Osteoblast (primary cell): ENCODE measurements around the gene TRIM38. TPM values are rescaled to one million over a fixed set of nuclear protein-coding genes. Genes with fewer than 3 reads are reported as not detected.
"Not testable (repeated sequence)": the region's sequence is repeated elsewhere in the genome, so short reads cannot be mapped to it uniquely, and the experiment has no call there.

Source experiments
- DNase-seq: peaks from one replicate; pipeline ENCODE4 v3.0.0; 2011; ENCODE audit warnings: low spot score, mixed read lengths; ENCODE audit not compliant: insufficient read length; ENCODE audit errors: missing footprints
- H2AFZ ChIP-seq: 2 replicates; pipeline ENCODE4 v1.6.0; 2011; ENCODE audit warnings: mild to moderate bottlenecking, low read length
- H3K27ac ChIP-seq: 2 replicates; pipeline ENCODE4 v1.5.1; 2011; ENCODE audit warnings: mild to moderate bottlenecking, low read depth, low read length, moderate library complexity
- H3K27me3 ChIP-seq: 2 replicates; pipeline ENCODE4 v1.6.0; 2012; ENCODE audit warnings: mild to moderate bottlenecking, control low read depth, inconsistent platforms, low read length, moderate library complexity; ENCODE audit not compliant: insufficient read depth
- H3K36me3 ChIP-seq: 2 replicates; pipeline ENCODE4 v1.5.1; 2011; ENCODE audit warnings: mild to moderate bottlenecking, low read length, control low read depth, moderate library complexity; ENCODE audit not compliant: insufficient read depth
- H3K4me1 ChIP-seq: 2 replicates; pipeline ENCODE4 v1.5.1; 2011; ENCODE audit warnings: mild to moderate bottlenecking, low read length, control low read depth, moderate library complexity; ENCODE audit not compliant: insufficient read depth
- H3K4me2 ChIP-seq: 2 replicates; pipeline ENCODE4 v1.6.0; 2011; ENCODE audit warnings: mild to moderate bottlenecking, low read length; ENCODE audit not compliant: insufficient read depth
- H3K4me3 ChIP-seq: fragments of 200-600 bp; sonication (generic); 3 replicates; pipeline ENCODE4 v1.5.1; 2012; ENCODE audit warnings: mild to moderate bottlenecking, low read length, inconsistent platforms; ENCODE audit not compliant: insufficient read depth
- H3K79me2 ChIP-seq: 2 replicates; pipeline ENCODE4 v1.6.0; 2012; ENCODE audit warnings: mild to moderate bottlenecking, low read length, control low read depth, inconsistent platforms; ENCODE audit not compliant: insufficient read depth
- H3K9me3 ChIP-seq: 2 replicates; pipeline ENCODE4 v1.5.1; 2011; ENCODE audit warnings: low read depth, low read length, control low read depth
- H4K20me1 ChIP-seq: 2 replicates; pipeline ENCODE4 v1.6.0; 2012; ENCODE audit warnings: mild to moderate bottlenecking, low read length, control low read depth; ENCODE audit not compliant: insufficient read depth
- total RNA-seq: library from RNA; depleted of rRNA; stranded (reverse); fragments of >200 nt; gene quantifications from 2 replicates; pipeline ENCODE4 v1.2.3, GENCODE V29; 2012
- TF ChIP-seq, protein P1 (sequence below): IDR thresholded peaks from 2 replicates; pipeline ENCODE4 v1.5.1; 2011; ENCODE audit warnings: mild to moderate bottlenecking, low read depth, low read length, moderate library complexity; ENCODE audit errors: extremely low read depth

Gene TRIM38
- total RNA-seq, 1 donor: 13.0 TPM

DNA sequence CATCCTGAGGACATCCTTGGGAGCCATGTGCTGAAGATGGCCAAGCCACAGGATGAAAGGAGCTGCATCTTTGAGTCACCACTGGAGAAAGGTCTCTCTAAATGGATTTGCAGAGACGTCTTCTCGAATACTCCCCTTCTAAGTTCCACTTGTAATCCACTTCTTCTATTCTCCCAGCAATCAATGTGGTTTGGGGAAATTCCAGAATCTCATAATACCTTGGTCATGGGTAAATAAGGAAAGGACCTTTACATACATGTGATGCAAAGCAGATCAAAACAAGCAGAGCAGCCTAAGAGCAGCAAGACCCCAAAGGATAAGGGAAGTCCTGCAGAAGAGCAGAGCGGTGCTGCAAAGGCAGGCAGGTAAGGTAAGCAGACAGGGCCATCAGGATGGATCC is 35.3 kb downstream of the TRIM38 start:
- Histone ChIP-seq H3K27me3 (no peaks in the 10 kb centered on the region), H3K4me1 (no peaks in the 10 kb centered on the region), H3K27ac (no peak overlapping the region), H4K20me1 (no peaks in the 10 kb centered on the region), H3K4me3 (no peak overlapping the region), H3K9me3 (no peaks in the 10 kb centered on the region), H3K4me2 (no peak overlapping the region), H3K79me2 (no peaks in the 10 kb centered on the region), H3K36me3 (no peaks in the 10 kb centered on the region), H2AFZ (no peak overlapping the region)
- no peak for DNase-seq
- TF ChIP-seq, protein P1, sequence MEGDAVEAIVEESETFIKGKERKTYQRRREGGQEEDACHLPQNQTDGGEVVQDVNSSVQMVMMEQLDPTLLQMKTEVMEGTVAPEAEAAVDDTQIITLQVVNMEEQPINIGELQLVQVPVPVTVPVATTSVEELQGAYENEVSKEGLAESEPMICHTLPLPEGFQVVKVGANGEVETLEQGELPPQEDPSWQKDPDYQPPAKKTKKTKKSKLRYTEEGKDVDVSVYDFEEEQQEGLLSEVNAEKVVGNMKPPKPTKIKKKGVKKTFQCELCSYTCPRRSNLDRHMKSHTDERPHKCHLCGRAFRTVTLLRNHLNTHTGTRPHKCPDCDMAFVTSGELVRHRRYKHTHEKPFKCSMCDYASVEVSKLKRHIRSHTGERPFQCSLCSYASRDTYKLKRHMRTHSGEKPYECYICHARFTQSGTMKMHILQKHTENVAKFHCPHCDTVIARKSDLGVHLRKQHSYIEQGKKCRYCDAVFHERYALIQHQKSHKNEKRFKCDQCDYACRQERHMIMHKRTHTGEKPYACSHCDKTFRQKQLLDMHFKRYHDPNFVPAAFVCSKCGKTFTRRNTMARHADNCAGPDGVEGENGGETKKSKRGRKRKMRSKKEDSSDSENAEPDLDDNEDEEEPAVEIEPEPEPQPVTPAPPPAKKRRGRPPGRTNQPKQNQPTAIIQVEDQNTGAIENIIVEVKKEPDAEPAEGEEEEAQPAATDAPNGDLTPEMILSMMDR: no peak

DNA sequence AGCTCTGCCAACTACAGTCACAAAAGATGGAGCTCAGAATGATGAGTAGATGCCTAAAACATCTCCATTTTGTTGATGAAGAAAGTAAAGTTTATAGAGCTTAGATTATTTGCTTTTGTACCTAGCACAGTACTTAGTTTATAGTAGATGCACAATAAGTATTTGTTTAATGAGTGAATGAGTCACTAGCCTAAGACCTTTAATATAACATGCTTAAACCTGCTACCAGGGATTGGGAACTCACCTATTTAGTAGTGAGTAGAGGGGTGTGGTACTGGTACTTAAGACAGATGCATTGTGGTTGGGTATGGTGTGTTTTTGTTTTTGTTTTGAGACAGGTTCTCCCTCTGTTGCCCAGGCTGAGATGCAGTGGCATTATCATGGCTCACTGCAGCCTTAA is 35.8 kb downstream of the TRIM38 start:
- Histone ChIP-seq H3K79me2 (no peaks in the 10 kb centered on the region), H4K20me1 (no peaks in the 10 kb centered on the region), H2AFZ (no peak overlapping the region), H3K27ac (no peak overlapping the region), H3K27me3 (no peaks in the 10 kb centered on the region), H3K4me1 (no peaks in the 10 kb centered on the region), H3K36me3 (no peaks in the 10 kb centered on the region), H3K4me3 (no peak overlapping the region), H3K9me3 (no peaks in the 10 kb centered on the region), H3K4me2 (no peak overlapping the region)
- no peak for DNase-seq
- TF ChIP-seq, protein P1: no peak

DNA sequence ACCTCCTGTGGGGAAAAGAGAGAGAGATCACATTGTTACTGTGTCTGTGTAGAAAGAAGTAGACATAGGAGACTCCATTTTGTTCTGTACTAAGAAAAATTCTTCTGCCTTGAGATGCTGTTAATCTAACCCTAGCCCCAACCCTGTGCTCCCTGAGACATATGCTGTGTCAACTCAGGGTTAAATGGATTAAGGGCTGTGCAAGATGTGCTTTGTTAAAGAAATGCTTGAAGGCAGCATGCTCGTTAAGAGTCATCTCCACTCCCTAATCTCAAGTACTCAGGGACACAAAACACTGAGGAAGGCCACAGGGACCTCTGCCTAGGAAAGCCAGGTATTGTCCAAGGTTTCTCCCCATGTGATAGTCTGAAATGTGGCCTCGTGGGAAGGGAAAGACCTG is 36.6 kb downstream of the TRIM38 start:
- not testable (repeated sequence) for H4K20me1 ChIP-seq, H3K4me3 ChIP-seq, H3K27ac ChIP-seq, H3K4me2 ChIP-seq, DNase-seq, H3K36me3 ChIP-seq, H3K9me3 ChIP-seq, H3K27me3 ChIP-seq, H3K4me1 ChIP-seq, H2AFZ ChIP-seq, H3K79me2 ChIP-seq

DNA sequence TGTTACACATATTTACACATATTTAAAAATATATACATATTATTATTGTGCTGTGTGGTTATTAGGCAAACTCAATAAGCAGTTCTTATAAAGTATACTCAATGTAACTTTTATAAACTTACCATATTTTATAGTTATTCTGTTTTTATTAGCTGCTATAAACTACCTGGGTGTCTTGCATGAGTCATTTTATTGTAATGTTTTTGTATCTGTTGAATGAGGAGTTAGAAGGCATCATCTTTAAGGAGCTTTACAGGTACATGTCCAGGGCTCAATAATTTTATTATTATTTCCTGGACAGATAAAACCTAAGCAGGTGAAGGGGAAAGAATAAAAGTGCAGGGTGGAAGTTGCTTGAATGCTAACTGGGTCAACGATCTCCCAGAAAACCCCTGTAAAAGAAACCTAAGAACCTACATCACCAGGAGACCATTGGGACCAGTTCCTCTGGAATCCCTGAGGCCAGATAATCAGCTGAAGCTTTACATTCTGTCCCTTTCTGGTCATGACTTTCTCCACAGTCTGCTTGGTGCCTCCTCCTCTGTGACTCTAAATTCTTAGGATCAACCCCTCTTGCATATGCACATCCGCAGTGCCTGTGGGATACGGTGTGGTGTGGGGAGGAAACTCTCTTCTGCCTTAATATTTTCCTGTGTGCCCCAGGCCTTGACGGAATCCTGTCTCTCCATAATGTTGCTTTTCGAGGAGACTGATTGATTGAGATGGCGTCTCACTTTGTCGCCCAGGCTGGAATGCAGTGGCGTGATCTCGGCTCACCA is 38.0 kb downstream of the TRIM38 start:
- H3K27ac ChIP-seq: no peak overlapping the region
- no peak for DNase-seq
- H3K9me3 ChIP-seq: no peaks in the 10 kb centered on the region
- no peaks in the 10 kb centered on the region for H4K20me1 ChIP-seq
- TF ChIP-seq, protein P1: no peak
- H3K79me2 ChIP-seq: no peaks in the 10 kb centered on the region
- no peaks in the 10 kb centered on the region for H3K36me3 ChIP-seq
- H2AFZ ChIP-seq: no peak overlapping the region
- H3K27me3 ChIP-seq: no peaks in the 10 kb centered on the region
- H3K4me1 ChIP-seq: no peaks in the 10 kb centered on the region
- H3K4me2 ChIP-seq: no peak overlapping the region
- H3K4me3 ChIP-seq: no peak overlapping the region
